SK-N-SH (cell line): ENCODE results near the gene LENEP. TPM values are rescaled to one million over a fixed set of nuclear protein-coding genes. Genes with fewer than 3 reads are reported as not detected.

ENCODE experiments used
- CTCF ChIA-PET: fragments of 300-600, 350-600 bp; formaldehyde crosslinking; extraction: SDS; loops from one replicate; lab custom pipeline; 2021; lab: Yijun Ruan, JAX
- POLR2A ChIA-PET: fragments of 350-600 bp; sonication (Branson Sonifier 250); formaldehyde crosslinking; extraction: SDS; loops from one replicate; lab custom pipeline; 2020; ENCODE audit warnings: antibody characterized with exemption, inconsistent platforms; lab: Yijun Ruan, JAX
- DNase-seq: peaks from one replicate; pipeline ENCODE4 v3.0.0; 2012
- H2AFZ ChIP-seq: fragments of 200-600 bp; sonication (generic); 2 replicates; pipeline ENCODE4 v1.8.1; 2016; ENCODE audit warnings: antibody characterized with exemption, mild to moderate bottlenecking, low read depth
- H3F3A ChIP-seq: fragments of 200-600 bp; sonication (generic); replicated peaks from 2 replicates; pipeline ENCODE3; 2016; ENCODE audit warnings: antibody characterized with exemption, mild to moderate bottlenecking; ENCODE audit not compliant: insufficient read depth
- H3K27ac ChIP-seq, 2 experiments: fragments of 200-500 bp in 1 of 2; fragments of 200-600 bp in 1 of 2; sonication (Bioruptor generic) in 1 of 2; sonication (generic), shearing (Covaris generic) in 1 of 2; 2 replicates each; pipeline versions ENCODE4 v1.5.1 to v1.6.1; 2014 to 2016; ENCODE audit warnings: low read depth in 2 of 2, inconsistent platforms in 1 of 2, low read length in 1 of 2, mild to moderate bottlenecking in 1 of 2, mixed read lengths in 1 of 2
- H3K27me3 ChIP-seq: fragments of 200-600 bp; sonication (generic), shearing (Covaris generic); 2 replicates; pipeline ENCODE4 v1.6.1; 2016; ENCODE audit warnings: mixed run types; ENCODE audit not compliant: insufficient read depth
- H3K36me3 ChIP-seq, 2 experiments: fragments of 200-500 bp in 1 of 2; fragments of 200-600 bp in 1 of 2; sonication (Bioruptor generic) in 1 of 2; sonication (generic) in 1 of 2; replicated peaks in 1 of 2; 2 replicates each; pipeline versions ENCODE3 to v1.5.1; 2014 to 2016; ENCODE audit warnings: low read length in 1 of 2, mild to moderate bottlenecking in 1 of 2; ENCODE audit not compliant: insufficient read depth in 2 of 2, control insufficient read depth in 1 of 2
- H3K4me1 ChIP-seq, 2 experiments: fragments of 200-500 bp in 1 of 2; fragments of 200-600 bp in 1 of 2; sonication (Bioruptor generic) in 1 of 2; sonication (generic), shearing (Covaris generic) in 1 of 2; 2 replicates each; pipeline versions ENCODE4 v1.5.1 to v1.6.1; 2014 to 2016; ENCODE audit warnings: low read depth in 1 of 2, low read length in 1 of 2, mixed run types in 1 of 2; ENCODE audit not compliant: insufficient read depth in 2 of 2, control insufficient read depth in 1 of 2
- H3K4me2 ChIP-seq: fragments of 200-600 bp; sonication (generic), shearing (Covaris generic); 2 replicates; pipeline ENCODE4 v1.6.1; 2017; ENCODE audit warnings: mixed run types
- H3K4me3 ChIP-seq, 2 experiments: fragments of 200-500 bp in 1 of 2; fragments of 200-600 bp in 1 of 2; sonication (Bioruptor generic) in 1 of 2; sonication (generic), shearing (Covaris generic) in 1 of 2; 2 replicates each; pipeline versions ENCODE4 v1.5.1 to v1.8.1; 2014 to 2016; ENCODE audit warnings: low read depth in 2 of 2, inconsistent platforms in 1 of 2, low read length in 1 of 2, mild to moderate bottlenecking in 1 of 2, mixed read lengths in 1 of 2, moderate library complexity in 1 of 2
- H3K79me2 ChIP-seq: fragments of 200-600 bp; sonication (generic); 2 replicates; pipeline ENCODE4 v1.8.1; 2017; ENCODE audit warnings: mild to moderate bottlenecking; ENCODE audit not compliant: insufficient read depth
- H3K9ac ChIP-seq: fragments of 200-600 bp; sonication (generic); 2 replicates; pipeline ENCODE4 v1.6.1; 2017; ENCODE audit warnings: mixed run types
- H3K9me2 ChIP-seq: fragments of 200-600 bp; sonication (generic); 2 replicates; pipeline ENCODE4 v1.6.1; 2017; ENCODE audit warnings: mixed run types
- H3K9me3 ChIP-seq: fragments of 200-600 bp; sonication (generic); 2 replicates; pipeline ENCODE4 v1.6.1; 2017; ENCODE audit warnings: mixed run types, mild to moderate bottlenecking, moderate library complexity
- H4K20me1 ChIP-seq: fragments of 200-600 bp; sonication (generic); 2 replicates; pipeline ENCODE4 v1.6.1; 2017; ENCODE audit warnings: mild to moderate bottlenecking, mixed run types; ENCODE audit not compliant: insufficient read depth
- CHD2 ChIP-seq: fragments of 150-350 bp; IDR thresholded peaks from 2 replicates; pipeline ENCODE4 v1.6.1; 2018; ENCODE audit warnings: low read length; ENCODE audit not compliant: partially characterized antibody
- EP300 ChIP-seq, 2 experiments: IDR thresholded peaks; 2 replicates each; pipeline versions ENCODE4 v1.4.0 to v1.6.1; 2012; ENCODE audit warnings: borderline replicate concordance in 1 of 2, low read depth in 1 of 2, low read length in 1 of 2
- FOSL2 ChIP-seq: IDR thresholded peaks from 2 replicates; pipeline ENCODE4 v1.4.0; 2012; ENCODE audit warnings: low read depth, mild to moderate bottlenecking, moderate library complexity, borderline replicate concordance
- FOXM1 ChIP-seq: IDR thresholded peaks from 2 replicates; pipeline ENCODE4 v1.4.0; 2012; ENCODE audit warnings: low read depth, mild to moderate bottlenecking
- GABPA ChIP-seq: IDR thresholded peaks from 2 replicates; pipeline ENCODE4 v1.4.0; 2012; ENCODE audit warnings: low read depth, mild to moderate bottlenecking
- JUND ChIP-seq: IDR thresholded peaks from 2 replicates; pipeline ENCODE4 v1.4.0; 2012
- MEF2A ChIP-seq: IDR thresholded peaks from 2 replicates; pipeline ENCODE4 v1.4.0; 2012; ENCODE audit warnings: low read depth, borderline replicate concordance
- NFIC ChIP-seq: IDR thresholded peaks from 2 replicates; pipeline ENCODE4 v1.4.0; 2012; ENCODE audit warnings: borderline replicate concordance
- POLR2AphosphoS5 ChIP-seq: IDR thresholded peaks from 2 replicates; pipeline ENCODE4 v1.6.1; 2012; ENCODE audit warnings: low read depth, low read length
- RCOR1 ChIP-seq: fragments of 150-350 bp; IDR thresholded peaks from 2 replicates; pipeline ENCODE4 v1.6.1; 2017; ENCODE audit warnings: antibody characterized with exemption, low read length
- SIN3A ChIP-seq: IDR thresholded peaks from 2 replicates; pipeline ENCODE4 v1.6.1; 2012; ENCODE audit warnings: low read depth, mild to moderate bottlenecking, low read length, moderate library complexity, borderline replicate concordance
- SMC3 ChIP-seq: IDR thresholded peaks from 2 replicates; pipeline ENCODE4 v1.6.1; 2012; ENCODE audit warnings: low read depth, low read length, improper control_type of control experiment
- TAF1 ChIP-seq: IDR thresholded peaks from 2 replicates; pipeline ENCODE4 v1.6.1; 2012; ENCODE audit warnings: low read depth, mild to moderate bottlenecking, low read length, moderate library complexity, borderline replicate concordance
- TEAD4 ChIP-seq: IDR thresholded peaks from 2 replicates; pipeline ENCODE4 v1.4.0; 2012; ENCODE audit warnings: mild to moderate bottlenecking, borderline replicate concordance; ENCODE audit not compliant: insufficient read depth
- USF1 ChIP-seq: IDR thresholded peaks from 2 replicates; pipeline ENCODE4 v1.4.0; 2012; ENCODE audit warnings: low read depth, borderline replicate concordance
- WGBS: methylation state at CpG from one replicate; pipeline ENCODE4 v1.1.6; 2017; ENCODE audit warnings: low lambda C conversion rate; 5-methylcytosine and 5-hydroxymethylcytosine counted together
- polyA plus RNA-seq, 3 experiments: library from polyadenylated mRNA; depleted of rRNA; stranded (reverse); fragments of >200 nt; gene quantifications; 2 replicates each; pipeline ENCODE4 v1.2.3, GENCODE V29; 2012
- TF ChIP-seq, protein P1 (sequence below): fragments of 150-350 bp; IDR thresholded peaks from 2 replicates; pipeline ENCODE4 v1.6.1; 2017; ENCODE audit warnings: antibody characterized with exemption, low read length, low read depth, borderline replicate concordance
- TF ChIP-seq, protein P2 (sequence below): fragments of 150-350 bp; IDR thresholded peaks from 2 replicates; pipeline ENCODE4 v1.6.1; 2016; ENCODE audit warnings: mild to moderate bottlenecking, low read depth, low read length

Gene LENEP
- polyA plus RNA-seq, 1 of the 3 experiments (the other 2 are of a cell fraction): not detected

- Histone ChIP-seq H3K4me2 (no peak overlapping the region), H3F3A (peaks cover 27% of the 10 kb centered on the region), H3K9me3 (no peaks in the 10 kb centered on the region), H3K4me1 (peaks cover 8 to 58% of the 10 kb centered on the region in 2 experiments; a peak in 3 of 4 replicates), H3K4me3 (no peak overlapping the region), H4K20me1 (peaks cover 26% of the 10 kb centered on the region), H3K27ac (no peak overlapping the region; a peak in 1 of 4 replicates), H3K36me3 (peaks cover 36 to 55% of the 10 kb centered on the region in 2 experiments), H3K79me2 (peaks cover 76% of the 10 kb centered on the region), H3K27me3 (no peaks in the 10 kb centered on the region), H2AFZ (no peak overlapping the region), H3K9ac (no peak overlapping the region), H3K9me2 (no peaks in the 10 kb centered on the region)
- TF ChIP-seq, protein P1, sequence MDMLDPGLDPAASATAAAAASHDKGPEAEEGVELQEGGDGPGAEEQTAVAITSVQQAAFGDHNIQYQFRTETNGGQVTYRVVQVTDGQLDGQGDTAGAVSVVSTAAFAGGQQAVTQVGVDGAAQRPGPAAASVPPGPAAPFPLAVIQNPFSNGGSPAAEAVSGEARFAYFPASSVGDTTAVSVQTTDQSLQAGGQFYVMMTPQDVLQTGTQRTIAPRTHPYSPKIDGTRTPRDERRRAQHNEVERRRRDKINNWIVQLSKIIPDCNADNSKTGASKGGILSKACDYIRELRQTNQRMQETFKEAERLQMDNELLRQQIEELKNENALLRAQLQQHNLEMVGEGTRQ: no peak
- TF ChIP-seq USF1 (no peak), MEF2A (no peak), FOSL2 (no peak), SMC3 (no peak), GABPA (no peak), SIN3A (no peak), JUND (no peak), RCOR1 (no peak), NFIC (no peak), TAF1 (no peak), TEAD4 (no peak), CHD2 (no peak), FOXM1 (no peak), EP300 (IDR thresholded peaks at IDR 0.05; ENCODE audit: borderline replicate concordance in 1 of 2, low read depth in 1 of 2, low read length in 1 of 2) (no peak), POLR2AphosphoS5 (no peak)
- TF ChIP-seq, protein P2, sequence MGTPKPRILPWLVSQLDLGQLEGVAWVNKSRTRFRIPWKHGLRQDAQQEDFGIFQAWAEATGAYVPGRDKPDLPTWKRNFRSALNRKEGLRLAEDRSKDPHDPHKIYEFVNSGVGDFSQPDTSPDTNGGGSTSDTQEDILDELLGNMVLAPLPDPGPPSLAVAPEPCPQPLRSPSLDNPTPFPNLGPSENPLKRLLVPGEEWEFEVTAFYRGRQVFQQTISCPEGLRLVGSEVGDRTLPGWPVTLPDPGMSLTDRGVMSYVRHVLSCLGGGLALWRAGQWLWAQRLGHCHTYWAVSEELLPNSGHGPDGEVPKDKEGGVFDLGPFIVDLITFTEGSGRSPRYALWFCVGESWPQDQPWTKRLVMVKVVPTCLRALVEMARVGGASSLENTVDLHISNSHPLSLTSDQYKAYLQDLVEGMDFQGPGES: no peak
- CTCF ChIA-PET: interaction anchor here (0.6 to 37.5 kb wide), 6 partner anchors 9 to 96 kb away, joined by 3 to 640 read pairs (median 4); partner anchors contain the start of genes CKS1B, LENEP and ZBTB7B
- no peak for DNase-seq
- WGBS: 86% methylated on average over 4 of the region's 6 CpGs
- POLR2A ChIA-PET: interaction anchor here (1.2 kb wide), 1 partner anchor 115 kb away, joined by 3 read pairs; the partner anchor contains the start of gene EFNA3
These were observed 29.0 kb upstream of the LENEP start for GRCh38 chr1:154964359-154964758.
